ENCODE data around the gene EPSTI1. TPM values are rescaled to one million over a fixed set of nuclear protein-coding genes. Genes with fewer than 3 reads are reported as not detected.
A peak's percentile ranks its signal among the peaks of the same experiment; 100 is the strongest.
"Not testable (repeated sequence)": the region's sequence is repeated elsewhere in the genome, so short reads cannot be mapped to it uniquely, and the experiment has no call there.

EPSTI1 gene
- total RNA-seq, 1 donor, result 30.8 TPM

GRCh38 chr13:42867232-42867631 lies 124.8 kb downstream of the EPSTI1 start:
- no peak for DNase-seq (ENCODE audit: insufficient read length, low spot score, missing footprints)
- Histone ChIP-seq H3K79me2 (ENCODE audit: insufficient read depth, low read length) (no peaks in the 10 kb centered on the region), H3K9me3 (ENCODE audit: low read depth, low read length) (no peaks in the 10 kb centered on the region), H3K27ac (ENCODE audit: low read depth, low read length) (no peak overlapping the region), H3K4me3 (ENCODE audit: insufficient read depth, low read length) (no peak overlapping the region), H3K27me3 (ENCODE audit: insufficient read depth, low read length) (no peaks in the 10 kb centered on the region), H3K36me3 (ENCODE audit: insufficient read depth, low read length) (no peaks in the 10 kb centered on the region), H2AFZ (ENCODE audit: low read length) (no peak overlapping the region), H3K4me1 (ENCODE audit: insufficient read depth, low read length) (no peaks in the 10 kb centered on the region), H4K20me1 (ENCODE audit: insufficient read depth, low read length) (no peaks in the 10 kb centered on the region), H3K4me2 (ENCODE audit: insufficient read depth, low read length) (no peak overlapping the region)
- TF ChIP-seq CTCF (IDR thresholded peaks at IDR 0.05; ENCODE audit: extremely low read depth, low read depth, low read length), result no peak

GRCh38 chr13:42865768-42866102 lies 126.3 kb downstream of the EPSTI1 start:
- Histone ChIP-seq H3K4me1 (ENCODE audit: insufficient read depth, low read length) (no peaks in the 10 kb centered on the region), H3K27ac (ENCODE audit: low read depth, low read length) (no peak overlapping the region), H3K4me3 (ENCODE audit: insufficient read depth, low read length) (no peak overlapping the region), H4K20me1 (ENCODE audit: insufficient read depth, low read length) (no peaks in the 10 kb centered on the region), H3K79me2 (ENCODE audit: insufficient read depth, low read length) (no peaks in the 10 kb centered on the region), H2AFZ (ENCODE audit: low read length) (no peak overlapping the region), H3K27me3 (ENCODE audit: insufficient read depth, low read length) (no peaks in the 10 kb centered on the region), H3K4me2 (ENCODE audit: insufficient read depth, low read length) (no peak overlapping the region), H3K9me3 (ENCODE audit: low read depth, low read length) (no peaks in the 10 kb centered on the region), H3K36me3 (ENCODE audit: insufficient read depth, low read length) (no peaks in the 10 kb centered on the region)
- no peak for TF ChIP-seq CTCF (IDR thresholded peaks at IDR 0.05; ENCODE audit: extremely low read depth, low read depth, low read length)
- DNase-seq (ENCODE audit: insufficient read length, low spot score, missing footprints), result no peak

- no peaks in the 10 kb centered on the region for H3K79me2 ChIP-seq (ENCODE audit: insufficient read depth, low read length)
- no peaks in the 10 kb centered on the region for H3K4me1 ChIP-seq (ENCODE audit: insufficient read depth, low read length)
- H3K9me3 ChIP-seq (ENCODE audit: low read depth, low read length), result no peaks in the 10 kb centered on the region
- no peak overlapping the region for H3K27ac ChIP-seq (ENCODE audit: low read depth, low read length)
- H2AFZ ChIP-seq (ENCODE audit: low read length), result peak overlapping the region; percentile 34
- H3K4me2 ChIP-seq (ENCODE audit: insufficient read depth, low read length), result no peak overlapping the region
- H3K36me3 ChIP-seq (ENCODE audit: insufficient read depth, low read length), result no peaks in the 10 kb centered on the region
- H4K20me1 ChIP-seq (ENCODE audit: insufficient read depth, low read length), result no peaks in the 10 kb centered on the region
- DNase-seq (ENCODE audit: insufficient read length, low spot score, missing footprints), result peak; percentile 9
- no peak for TF ChIP-seq CTCF (IDR thresholded peaks at IDR 0.05; ENCODE audit: extremely low read depth, low read depth, low read length)
- H3K4me3 ChIP-seq (ENCODE audit: insufficient read depth, low read length), result no peak overlapping the region
- no peaks in the 10 kb centered on the region for H3K27me3 ChIP-seq (ENCODE audit: insufficient read depth, low read length)
Observed at GRCh38 chr13:42864952-42865767, 126.9 kb downstream of the EPSTI1 start.

GRCh38 chr13:42862370-42862769 lies 129.7 kb downstream of the EPSTI1 start:
- H3K27me3 ChIP-seq (ENCODE audit: insufficient read depth, low read length); H3K9me3 ChIP-seq (ENCODE audit: low read depth, low read length); H3K4me3 ChIP-seq (ENCODE audit: insufficient read depth, low read length); H4K20me1 ChIP-seq (ENCODE audit: insufficient read depth, low read length); H2AFZ ChIP-seq (ENCODE audit: low read length); H3K79me2 ChIP-seq (ENCODE audit: insufficient read depth, low read length); H3K4me1 ChIP-seq (ENCODE audit: insufficient read depth, low read length); DNase-seq (ENCODE audit: insufficient read length, low spot score, missing footprints); H3K36me3 ChIP-seq (ENCODE audit: insufficient read depth, low read length); H3K4me2 ChIP-seq (ENCODE audit: insufficient read depth, low read length); H3K27ac ChIP-seq (ENCODE audit: low read depth, low read length): not testable (repeated sequence)
